Measurements from ENCODE around the gene TOPORS.

GRCh38 chr9:32518276-32518675 is 34.1 kb downstream of the TOPORS start:
- TF ChIP-seq POLR2A (IDR thresholded peaks at IDR 0.05) (no peak), CTCF (IDR thresholded peaks at IDR 0.05) (no peak), POLR2AphosphoS5 (IDR thresholded peaks at IDR 0.05) (no peak)
